HepG2 (cell line): ENCODE measurements around the gene FIZ1. TPM values are rescaled to one million over a fixed set of nuclear protein-coding genes. Genes with fewer than 3 reads are reported as not detected.

Experiments
- DNMT1 ChIP-seq: sonication (generic); formaldehyde crosslinking; IDR thresholded peaks from 2 replicates; pipeline ENCODE4 v1.5.1; 2020; ENCODE audit warnings: mild to moderate bottlenecking, missing genetic modification reagents
- DPF2 ChIP-seq: sonication (generic); formaldehyde crosslinking; IDR thresholded peaks from 2 replicates; pipeline ENCODE4 v1.4.0; 2020; ENCODE audit warnings: mild to moderate bottlenecking, low read depth, missing genetic modification reagents, borderline replicate concordance
- KAT2B ChIP-seq: fragments of 150-350 bp; IDR thresholded peaks from 2 replicates; pipeline ENCODE4 v1.6.1; 2014; ENCODE audit warnings: low read depth, low read length, borderline replicate concordance
- NFKB2 ChIP-seq: sonication (generic); formaldehyde crosslinking; IDR thresholded peaks from 2 replicates; pipeline ENCODE4 v1.4.0; 2020; ENCODE audit warnings: missing genetic modification reagents, borderline replicate concordance
- NRL ChIP-seq: sonication (generic); formaldehyde crosslinking; IDR thresholded peaks from 2 replicates; pipeline ENCODE4 v1.5.0; 2020; ENCODE audit warnings: missing genetic modification reagents, mild to moderate bottlenecking, moderate library complexity, borderline replicate concordance
- RBFOX2 ChIP-seq: fragments of 200-400 bp; formaldehyde crosslinking; IDR thresholded peaks from 2 replicates; pipeline ENCODE4 v1.6.1; 2017; ENCODE audit warnings: low read depth, mild to moderate bottlenecking, low read length
- SOX5 ChIP-seq: IDR thresholded peaks from 2 replicates; pipeline ENCODE4 v1.6.1; 2016; ENCODE audit warnings: borderline replicate concordance
- SOX6 ChIP-seq, 2 experiments: fragments of 450-650 bp in 1 of 2; sonication (generic) in 1 of 2; formaldehyde crosslinking in 1 of 2; IDR thresholded peaks; 2 replicates each; pipeline versions ENCODE4 v1.4.0 to v1.6.1; 2017 to 2020; ENCODE audit warnings: antibody characterized with exemption in 1 of 2, mild to moderate bottlenecking in 1 of 2, missing genetic modification reagents in 1 of 2
- STAG1 ChIP-seq: sonication (generic); formaldehyde crosslinking; IDR thresholded peaks from 2 replicates; pipeline ENCODE4 v1.4.0; 2020; ENCODE audit warnings: missing genetic modification reagents
- ZBTB25 ChIP-seq: IDR thresholded peaks from 2 replicates; pipeline ENCODE4 v1.6.1; 2018; ENCODE audit warnings: missing genetic modification reagents
- ZFYVE20 ChIP-seq: sonication (generic); formaldehyde crosslinking; IDR thresholded peaks from 2 replicates; pipeline ENCODE4 v1.8.0; 2023; ENCODE audit warnings: low read depth, mild to moderate bottlenecking, moderate library complexity, missing genetic modification reagents, borderline replicate concordance
- ZNF367 ChIP-seq: sonication (generic); formaldehyde crosslinking; IDR thresholded peaks from 2 replicates; pipeline ENCODE4 v1.4.0; 2020; ENCODE audit warnings: missing genetic modification reagents, borderline replicate concordance
- ZNF451 ChIP-seq: sonication (generic); formaldehyde crosslinking; IDR thresholded peaks from 2 replicates; pipeline ENCODE4 v1.5.0; 2020; ENCODE audit warnings: mild to moderate bottlenecking, missing genetic modification reagents
- ZNF501 ChIP-seq: sonication (generic); formaldehyde crosslinking; IDR thresholded peaks from 2 replicates; pipeline ENCODE4 v1.5.1; 2020; ENCODE audit warnings: mild to moderate bottlenecking, moderate library complexity, missing genetic modification reagents
- ZNF589 ChIP-seq: sonication (generic); formaldehyde crosslinking; conservative IDR thresholded peaks from 2 replicates; pipeline ENCODE4 v1.8.0; 2022; ENCODE audit warnings: mild to moderate bottlenecking, moderate library complexity, missing genetic modification reagents
- ZNF781 ChIP-seq: sonication (generic); formaldehyde crosslinking; IDR thresholded peaks from 2 replicates; pipeline ENCODE4 v1.5.1; 2020; ENCODE audit warnings: borderline replicate concordance, mild to moderate bottlenecking, missing genetic modification reagents; ENCODE audit errors: not compliant biosample characterization
- ZNF800 ChIP-seq: sonication (generic); formaldehyde crosslinking; IDR thresholded peaks from 2 replicates; pipeline ENCODE4 v1.4.0; 2020; ENCODE audit warnings: missing genetic modification reagents
- polyA plus RNA-seq, 8 experiments: library from polyadenylated mRNA; depleted of rRNA in 3 of 8; stranded (reverse) in 7 of 8; unstranded in 1 of 8; fragments of >200 nt; fragmentation: Illumina TruSeq in 4 of 8; extraction: Trizol in 4 of 8; gene quantifications; 2 replicates each; pipeline versions ENCODE4 v1.2.1 to v1.2.3, GENCODE V29; 2011 to 2016; ENCODE audit warnings: low read depth in 4 of 8, missing spikeins in 1 of 8, mixed read lengths in 1 of 8; ENCODE audit not compliant: insufficient read depth in 1 of 8
- total RNA-seq, 5 experiments: library from RNA; depleted of rRNA; stranded (reverse); fragments of >200 nt; fragmentation: Illumina TruSeq; extraction: Trizol; gene quantifications; 2 replicates each; pipeline ENCODE4 v1.2.3, GENCODE V29; 2016; ENCODE audit warnings: low read depth in 1 of 5
- TF ChIP-seq, protein P1 (sequence below): sonication (generic); formaldehyde crosslinking; IDR thresholded peaks from 2 replicates; pipeline ENCODE4 v1.8.1; 2022; ENCODE audit warnings: mild to moderate bottlenecking, missing genetic modification reagents
- TF ChIP-seq, protein P2 (sequence below): sonication (generic); formaldehyde crosslinking; IDR thresholded peaks from 2 replicates; pipeline ENCODE4 v1.5.1; 2020; ENCODE audit warnings: mild to moderate bottlenecking, missing genetic modification reagents, moderate library complexity

The FIZ1 gene
- total and polyA plus RNA-seq, 2 of the 13 experiments (the other 11 are each of a cell fraction or from before 2014, with no cell fraction given), result 3.6 to 5.9 TPM

DNA sequence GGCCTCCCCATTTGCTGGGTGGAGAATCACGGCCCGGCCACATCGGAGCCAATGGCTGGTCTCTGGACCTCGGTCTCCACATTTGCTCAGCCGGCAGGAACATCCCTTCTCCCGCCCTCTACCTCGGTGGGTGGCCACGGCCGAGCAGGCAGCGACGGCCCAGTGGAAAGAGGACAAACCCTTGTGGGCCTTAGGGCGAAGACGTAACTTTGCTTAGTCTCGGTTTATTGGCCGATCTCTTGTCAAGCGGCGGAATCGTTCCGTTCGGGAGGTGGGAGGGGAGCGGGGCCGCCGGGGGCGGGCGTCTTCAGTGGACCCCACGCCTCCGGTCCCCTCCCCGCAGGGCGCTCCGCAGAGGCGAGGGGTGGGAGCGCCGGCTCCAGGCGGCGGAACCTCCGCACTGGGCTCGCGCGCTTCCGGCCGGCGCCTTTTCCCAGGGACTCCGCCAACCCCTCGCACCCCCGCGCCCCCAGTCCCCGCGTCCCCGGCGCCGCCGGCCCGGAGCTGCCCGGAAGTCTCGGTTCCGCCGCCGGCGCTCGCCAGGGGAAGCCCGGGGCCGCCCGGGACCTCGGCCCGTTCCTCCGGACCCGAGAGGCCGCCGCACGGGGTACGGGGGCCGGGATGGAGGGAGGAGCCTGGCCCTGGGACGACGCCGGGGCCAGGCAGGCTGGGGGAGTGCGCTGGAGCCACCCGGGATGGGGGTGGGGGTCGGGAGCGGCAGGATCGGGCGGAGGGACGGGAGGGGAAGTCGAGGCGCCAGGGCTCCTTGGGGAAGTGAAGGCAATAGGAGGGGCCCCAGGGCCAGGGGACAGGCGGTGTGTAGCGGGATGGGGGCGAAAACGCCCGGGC lies 41.5 kb upstream of the FIZ1 start, which contains the start of gene ZNF580 (continued):
- TF ChIP-seq KAT2B (no peak), STAG1 (CRISPR knock-in tag) (no peak), NRL (CRISPR knock-in tag) (no peak), RBFOX2 (peak; percentile 72), ZNF781 (CRISPR knock-in tag) (no peak), ZFYVE20 (CRISPR knock-in tag) (no peak), DPF2 (no peak), ZBTB25 (CRISPR knock-in tag) (peak; percentile 85; the same call in 1 of the 2 replicates), ZNF800 (CRISPR knock-in tag) (no peak), ZNF451 (no peak), ZNF501 (peak; percentile 59; the same call in 1 of the 2 replicates), ZNF367 (CRISPR knock-in tag) (no peak; the same call in 1 of the 2 replicates), NFKB2 (CRISPR knock-in tag) (peak; percentile 2; the same call in 1 of the 2 replicates), DNMT1 (0 out of 2 replicates have a peak, but pooled peaks have one; percentile 77), ZNF589 (no peak; the same call in 1 of the 2 replicates), SOX6 (IDR thresholded peaks at IDR 0.05) (no peak), SOX6 (CRISPR knock-in tag; IDR thresholded peaks at IDR 0.05) (no peak), SOX5 (CRISPR knock-in tag) (peak; percentile 8; the same call in 1 of the 2 replicates)
- TF ChIP-seq, protein P1, sequence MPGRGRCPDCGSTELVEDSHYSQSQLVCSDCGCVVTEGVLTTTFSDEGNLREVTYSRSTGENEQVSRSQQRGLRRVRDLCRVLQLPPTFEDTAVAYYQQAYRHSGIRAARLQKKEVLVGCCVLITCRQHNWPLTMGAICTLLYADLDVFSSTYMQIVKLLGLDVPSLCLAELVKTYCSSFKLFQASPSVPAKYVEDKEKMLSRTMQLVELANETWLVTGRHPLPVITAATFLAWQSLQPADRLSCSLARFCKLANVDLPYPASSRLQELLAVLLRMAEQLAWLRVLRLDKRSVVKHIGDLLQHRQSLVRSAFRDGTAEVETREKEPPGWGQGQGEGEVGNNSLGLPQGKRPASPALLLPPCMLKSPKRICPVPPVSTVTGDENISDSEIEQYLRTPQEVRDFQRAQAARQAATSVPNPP (CRISPR knock-in tag), result 0 out of 2 replicates have a peak, but pooled peaks have one; percentile 31
- TF ChIP-seq, protein P2, sequence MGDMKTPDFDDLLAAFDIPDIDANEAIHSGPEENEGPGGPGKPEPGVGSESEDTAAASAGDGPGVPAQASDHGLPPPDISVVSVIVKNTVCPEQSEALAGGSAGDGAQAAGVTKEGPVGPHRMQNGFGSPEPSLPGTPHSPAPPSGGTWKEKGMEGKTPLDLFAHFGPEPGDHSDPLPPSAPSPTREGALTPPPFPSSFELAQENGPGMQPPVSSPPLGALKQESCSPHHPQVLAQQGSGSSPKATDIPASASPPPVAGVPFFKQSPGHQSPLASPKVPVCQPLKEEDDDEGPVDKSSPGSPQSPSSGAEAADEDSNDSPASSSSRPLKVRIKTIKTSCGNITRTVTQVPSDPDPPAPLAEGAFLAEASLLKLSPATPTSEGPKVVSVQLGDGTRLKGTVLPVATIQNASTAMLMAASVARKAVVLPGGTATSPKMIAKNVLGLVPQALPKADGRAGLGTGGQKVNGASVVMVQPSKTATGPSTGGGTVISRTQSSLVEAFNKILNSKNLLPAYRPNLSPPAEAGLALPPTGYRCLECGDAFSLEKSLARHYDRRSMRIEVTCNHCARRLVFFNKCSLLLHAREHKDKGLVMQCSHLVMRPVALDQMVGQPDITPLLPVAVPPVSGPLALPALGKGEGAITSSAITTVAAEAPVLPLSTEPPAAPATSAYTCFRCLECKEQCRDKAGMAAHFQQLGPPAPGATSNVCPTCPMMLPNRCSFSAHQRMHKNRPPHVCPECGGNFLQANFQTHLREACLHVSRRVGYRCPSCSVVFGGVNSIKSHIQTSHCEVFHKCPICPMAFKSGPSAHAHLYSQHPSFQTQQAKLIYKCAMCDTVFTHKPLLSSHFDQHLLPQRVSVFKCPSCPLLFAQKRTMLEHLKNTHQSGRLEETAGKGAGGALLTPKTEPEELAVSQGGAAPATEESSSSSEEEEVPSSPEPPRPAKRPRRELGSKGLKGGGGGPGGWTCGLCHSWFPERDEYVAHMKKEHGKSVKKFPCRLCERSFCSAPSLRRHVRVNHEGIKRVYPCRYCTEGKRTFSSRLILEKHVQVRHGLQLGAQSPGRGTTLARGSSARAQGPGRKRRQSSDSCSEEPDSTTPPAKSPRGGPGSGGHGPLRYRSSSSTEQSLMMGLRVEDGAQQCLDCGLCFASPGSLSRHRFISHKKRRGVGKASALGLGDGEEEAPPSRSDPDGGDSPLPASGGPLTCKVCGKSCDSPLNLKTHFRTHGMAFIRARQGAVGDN (CRISPR knock-in tag), result peak; percentile 80
